RPMI7951 (cell line): ENCODE measurements around the gene HPDL. TPM values are rescaled to one million over a fixed set of nuclear protein-coding genes. Genes with fewer than 3 reads are reported as not detected.
A peak's percentile ranks its signal among the peaks of the same experiment; 100 is the strongest.

Source experiments
- DNase-seq: peaks from one replicate; pipeline ENCODE4 v3.0.0-alpha.2; 2012; ENCODE audit warnings: low read depth
- total RNA-seq: library from RNA; depleted of rRNA; stranded (reverse); fragments of >200 nt; shearing (Covaris generic); gene quantifications from 2 replicates; pipeline ENCODE4 v1.2.3, GENCODE V29; 2014

Gene HPDL
- total RNA-seq, 1 experiment from 2014 or later = 2.3 TPM

- DNase-seq = no peak
Measured at GRCh38 chr1:45322486-45323040, 4.1 kb upstream of the HPDL start.

- peak; percentile 26 for DNase-seq
Measured at GRCh38 chr1:45325851-45326506, 716 bp upstream of the HPDL start.

- DNase-seq = no peak
Measured at GRCh38 chr1:45327644-45328515, 1.2 kb downstream of the HPDL start.

GRCh38 chr1:45328680-45329079 is 2.0 kb downstream of the HPDL start:
- DNase-seq = no peak

- peak; percentile 69 for DNase-seq
Measured at GRCh38 chr1:45329445-45329844, 2.8 kb downstream of the HPDL start.

- DNase-seq = no peak
Measured at GRCh38 chr1:45331436-45332345, 5.0 kb downstream of the HPDL start.

- no peak for DNase-seq
Measured at GRCh38 chr1:45332346-45332720, 5.6 kb downstream of the HPDL start.

- DNase-seq = no peak
Measured at GRCh38 chr1:45334308-45335245, 7.9 kb downstream of the HPDL start.

GRCh38 chr1:45335855-45336324 is 9.2 kb downstream of the HPDL start:
- DNase-seq = no peak

GRCh38 chr1:45337630-45338325 is 11.1 kb downstream of the HPDL start:
- DNase-seq = no peak

GRCh38 chr1:45339789-45340558 is 13.3 kb downstream of the HPDL start, which contains the start of the genes MUTYH and TOE1:
Gene MUTYH, minus strand, starts transcription at chr1:45340440. Its CDS starts 5,935 bp downstream, at chr1:45334505.
Gene TOE1, plus strand, starts transcription at chr1:45340170. Its CDS starts 83 bp downstream, at chr1:45340253.
- DNase-seq = peak; percentile 94

GRCh38 chr1:45340816-45341466 is 14.2 kb downstream of the HPDL start:
- peak; percentile 20 for DNase-seq

- no peak for DNase-seq
Measured at GRCh38 chr1:45344499-45344898, 17.8 kb downstream of the HPDL start.

- DNase-seq = no peak
Measured at GRCh38 chr1:45345014-45345413, 18.3 kb downstream of the HPDL start.

GRCh38 chr1:45346473-45346872 is 19.8 kb downstream of the HPDL start:
- no peak for DNase-seq

- DNase-seq = peak; percentile 26
Measured at GRCh38 chr1:45348020-45348419, 21.3 kb downstream of the HPDL start.

GRCh38 chr1:45348609-45348965 is 21.9 kb downstream of the HPDL start:
- DNase-seq = no peak

- no peak for DNase-seq
Measured at GRCh38 chr1:45348966-45349677, 22.4 kb downstream of the HPDL start.
